Left ventricle myocardium inferior (tissue), 1 donor: ENCODE data around the gene NACAD. TPM values are rescaled to one million over a fixed set of nuclear protein-coding genes. Genes with fewer than 3 reads are reported as not detected.

Source experiments
- DNase-seq: peaks from one replicate; pipeline ENCODE4 v3.0.0-alpha.2; 2020
- H3K27ac ChIP-seq: fragments of 200-600 bp; replicated peaks from 2 replicates; pipeline ENCODE4 v1.8.0; 2021
- H3K27me3 ChIP-seq: fragments of 200-600 bp; 2 replicates; pipeline ENCODE4 v1.8.0; 2021; ENCODE audit warnings: low read depth
- H3K36me3 ChIP-seq: fragments of 200-600 bp; 2 replicates; pipeline ENCODE4 v1.8.0; 2021
- H3K4me1 ChIP-seq: fragments of 200-600 bp; 2 replicates; pipeline ENCODE4 v1.8.0; 2021
- H3K4me3 ChIP-seq: fragments of 200-600 bp; 2 replicates; pipeline ENCODE4 v1.8.0; 2021; ENCODE audit warnings: mild to moderate bottlenecking, moderate library complexity
- H3K9me3 ChIP-seq: fragments of 200-600 bp; replicated peaks from 2 replicates; pipeline ENCODE4 v1.8.0; 2021
- intact Hi-C: fragments of 100-400 bp; cut with micrococcal nuclease; formaldehyde crosslinking; loops from one replicate; pipeline ENCODE4 v1.11.0; 2022
- total RNA-seq: library from RNA; stranded (reverse); fragmentation: NEBNext Ultra II Directional; extraction: Animal tissue kit (Norgen Biotek cat#: 25700); gene quantifications from one replicate; pipeline ENCODE4 v1.2.1, GENCODE V29; 2021
- TF ChIP-seq, protein P1 (sequence below): fragments of 200-600 bp; IDR thresholded peaks from 2 replicates; pipeline ENCODE4 v1.8.0; 2021; ENCODE audit warnings: antibody characterized with exemption, mild to moderate bottlenecking, borderline replicate concordance
- donor health status: DM: no; HTN: yes; CAD: no; lungs with severe emphysema.

The NACAD gene
- total RNA-seq, 1 donor from 2014 or later = 3.8 TPM

DNA sequence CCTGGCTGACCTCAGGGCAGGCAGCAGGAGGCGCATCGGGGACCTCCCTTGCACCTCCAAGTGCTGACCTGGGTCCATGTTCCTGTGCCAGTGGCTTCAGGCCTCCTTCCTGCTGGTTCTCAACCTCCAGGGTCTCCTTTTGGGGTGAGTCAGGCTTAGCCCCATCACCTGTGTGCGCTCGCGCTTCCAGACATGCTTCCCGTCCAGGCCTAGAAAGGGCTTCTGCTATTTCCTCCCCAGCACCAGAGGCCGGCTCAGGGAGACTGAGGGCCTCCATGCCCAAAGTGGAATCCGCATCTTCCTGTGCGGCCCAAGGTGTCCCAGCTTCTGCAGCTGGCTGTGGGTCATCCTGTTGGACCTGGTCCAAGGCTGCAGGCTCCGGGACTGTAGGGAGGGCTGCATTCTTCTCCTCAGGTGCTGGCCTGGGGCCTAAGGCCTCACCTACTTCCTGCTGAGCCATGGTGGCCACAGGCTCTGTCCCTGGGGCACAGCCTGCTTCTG is 5.9 kb downstream of the NACAD start:
- Histone ChIP-seq H3K36me3 (no peaks in the 10 kb centered on the region), H3K27ac (no peak overlapping the region), H3K9me3 (no peaks in the 10 kb centered on the region), H3K4me1 (no peaks in the 10 kb centered on the region), H3K27me3 (no peaks in the 10 kb centered on the region), H3K4me3 (no peak overlapping the region)
- DNase-seq = no peak
- TF ChIP-seq, protein P1, sequence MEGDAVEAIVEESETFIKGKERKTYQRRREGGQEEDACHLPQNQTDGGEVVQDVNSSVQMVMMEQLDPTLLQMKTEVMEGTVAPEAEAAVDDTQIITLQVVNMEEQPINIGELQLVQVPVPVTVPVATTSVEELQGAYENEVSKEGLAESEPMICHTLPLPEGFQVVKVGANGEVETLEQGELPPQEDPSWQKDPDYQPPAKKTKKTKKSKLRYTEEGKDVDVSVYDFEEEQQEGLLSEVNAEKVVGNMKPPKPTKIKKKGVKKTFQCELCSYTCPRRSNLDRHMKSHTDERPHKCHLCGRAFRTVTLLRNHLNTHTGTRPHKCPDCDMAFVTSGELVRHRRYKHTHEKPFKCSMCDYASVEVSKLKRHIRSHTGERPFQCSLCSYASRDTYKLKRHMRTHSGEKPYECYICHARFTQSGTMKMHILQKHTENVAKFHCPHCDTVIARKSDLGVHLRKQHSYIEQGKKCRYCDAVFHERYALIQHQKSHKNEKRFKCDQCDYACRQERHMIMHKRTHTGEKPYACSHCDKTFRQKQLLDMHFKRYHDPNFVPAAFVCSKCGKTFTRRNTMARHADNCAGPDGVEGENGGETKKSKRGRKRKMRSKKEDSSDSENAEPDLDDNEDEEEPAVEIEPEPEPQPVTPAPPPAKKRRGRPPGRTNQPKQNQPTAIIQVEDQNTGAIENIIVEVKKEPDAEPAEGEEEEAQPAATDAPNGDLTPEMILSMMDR = no peak
- intact Hi-C loops = no loop called here

DNA sequence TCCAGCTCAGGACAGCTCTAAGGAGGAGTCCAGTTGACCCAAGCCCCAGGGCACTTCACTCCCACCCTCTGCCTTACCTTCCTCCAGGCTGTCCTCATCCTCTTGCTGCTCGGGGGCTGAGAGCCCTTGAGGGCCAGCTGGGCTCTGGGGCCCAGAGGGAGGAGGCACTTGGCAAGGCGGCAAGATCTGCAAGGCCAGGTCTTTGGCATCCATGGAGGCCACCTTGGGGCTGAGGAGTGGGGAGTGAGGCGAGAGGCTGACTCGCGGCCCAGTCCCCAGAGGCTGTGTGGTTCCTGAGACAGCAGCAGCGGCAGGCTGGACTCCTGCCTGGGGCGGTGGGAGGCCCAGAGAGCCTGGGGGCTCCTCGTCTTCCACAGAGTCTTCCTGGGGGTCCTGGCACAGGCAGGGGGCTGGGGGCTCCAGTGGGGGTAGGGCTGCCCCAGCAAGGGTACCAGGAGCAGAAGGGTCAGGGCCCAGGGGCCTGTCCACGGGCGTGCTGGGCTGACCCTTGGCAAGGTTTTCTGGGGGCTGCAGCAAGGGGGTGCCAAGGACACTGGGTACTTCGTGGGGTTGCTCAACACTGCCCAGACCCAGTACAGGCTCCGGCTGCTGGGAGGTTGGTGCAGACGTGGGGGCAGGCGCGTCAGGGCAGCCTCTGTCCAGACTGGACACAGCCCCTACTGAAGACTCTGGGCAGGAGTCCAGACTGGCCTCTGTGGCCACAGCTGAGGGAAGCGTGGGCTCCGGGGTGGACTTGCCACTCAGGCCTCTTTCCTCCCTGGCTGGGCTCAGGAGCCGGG is 6.5 kb downstream of the NACAD start:
- intact Hi-C loops = no loop called here
- peaks cover under 1% of the 10 kb centered on the region for H3K36me3 ChIP-seq
- DNase-seq = no peak
- no peak overlapping the region for H3K27ac ChIP-seq
- TF ChIP-seq, protein P1 = no peak
- H3K27me3 ChIP-seq = no peaks in the 10 kb centered on the region
- H3K4me3 ChIP-seq = no peak overlapping the region
- H3K4me1 ChIP-seq = no peaks in the 10 kb centered on the region
- H3K9me3 ChIP-seq = no peaks in the 10 kb centered on the region

DNA sequence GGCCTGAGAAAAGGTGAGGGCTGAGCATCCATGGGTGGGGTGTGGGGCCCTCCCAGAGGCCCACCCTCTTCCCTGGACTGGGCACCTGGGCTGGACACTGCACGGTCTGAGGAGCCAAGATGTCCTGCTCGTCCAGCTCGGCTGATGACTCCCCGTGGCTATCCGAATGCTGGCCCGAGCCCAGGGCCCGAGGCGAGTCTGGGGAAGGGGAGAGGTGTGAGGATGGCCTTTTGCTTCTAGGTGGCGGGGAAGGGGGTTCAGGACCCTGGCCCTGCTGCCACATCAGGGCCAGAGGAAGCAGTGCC is 7.1 kb downstream of the NACAD start:
- Histone ChIP-seq H3K27me3 (no peaks in the 10 kb centered on the region), H3K27ac (no peak overlapping the region), H3K9me3 (no peaks in the 10 kb centered on the region), H3K4me3 (no peak overlapping the region), H3K36me3 (peaks cover 7% of the 10 kb centered on the region), H3K4me1 (no peaks in the 10 kb centered on the region)
- DNase-seq = no peak
- intact Hi-C loops = no loop called here
- TF ChIP-seq, protein P1 = no peak

DNA sequence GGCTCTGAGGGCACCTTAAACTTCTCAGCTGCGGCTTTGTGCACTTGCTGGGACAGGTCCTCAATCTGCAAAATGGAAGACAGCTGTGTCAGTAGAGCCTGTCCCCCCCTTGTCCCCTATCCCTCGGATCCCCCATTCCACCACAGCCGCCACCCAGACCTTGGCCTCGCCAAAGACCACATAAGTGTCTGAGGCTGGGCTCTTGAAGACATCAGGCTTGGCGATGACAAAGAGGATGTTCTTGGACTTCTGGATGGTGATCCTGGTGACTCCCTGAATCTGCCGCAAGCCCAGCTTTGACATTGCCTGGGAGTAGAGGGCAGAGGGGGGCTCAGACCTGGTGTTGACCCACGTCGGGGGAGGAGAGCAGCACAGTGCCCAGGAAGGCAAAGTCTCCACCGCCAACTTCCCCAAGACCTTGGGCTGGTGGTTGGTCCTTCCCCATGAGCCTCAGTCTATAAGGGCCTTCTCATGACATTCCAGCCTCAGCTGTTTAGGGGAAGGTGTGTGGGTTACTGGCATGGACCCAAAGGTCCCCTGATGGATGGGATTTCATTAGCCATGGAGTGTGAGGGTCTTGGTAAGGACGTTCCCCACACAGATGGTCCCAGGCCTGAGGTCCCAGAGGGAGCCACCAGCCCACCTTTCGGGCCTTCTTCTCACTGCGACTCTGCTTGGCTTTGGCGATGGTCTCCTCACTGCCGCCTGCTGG is 7.7 kb downstream of the NACAD start:
- DNase-seq = no peak
- no peaks in the 10 kb centered on the region for H3K4me1 ChIP-seq

DNA sequence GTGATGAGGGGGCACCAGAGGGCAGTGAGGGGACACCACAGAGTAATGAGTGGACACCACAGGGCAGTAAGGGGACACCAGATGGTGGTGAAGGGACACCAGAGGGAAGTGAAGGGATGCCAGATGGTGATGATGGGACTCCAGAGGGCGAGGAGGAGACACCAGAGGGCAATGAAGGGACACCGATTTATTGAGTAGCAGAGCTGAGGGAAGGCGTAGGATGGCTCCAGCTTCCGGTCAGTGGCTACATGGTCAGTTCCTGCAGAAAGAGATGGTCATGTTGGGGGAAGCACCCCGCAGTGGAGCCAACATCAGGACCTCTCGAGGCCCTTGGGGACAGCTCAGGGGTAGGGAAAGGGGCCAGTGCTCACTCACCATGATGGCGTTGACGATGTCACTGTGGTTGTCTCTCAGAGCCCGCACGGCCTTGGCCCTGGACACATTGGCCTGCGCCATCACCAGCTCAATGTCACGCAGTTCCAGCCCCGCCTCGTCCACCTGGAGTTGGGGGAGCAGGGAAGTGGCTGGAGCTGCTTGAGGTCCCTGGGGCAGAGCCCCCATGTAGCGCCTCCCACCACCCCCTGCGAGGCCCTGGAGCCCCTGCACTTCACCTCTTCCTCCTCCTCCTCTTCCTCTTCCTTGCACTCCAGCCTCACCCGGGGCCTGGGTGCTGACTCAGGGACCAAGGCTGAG is 8.4 kb downstream of the NACAD start:
- Histone ChIP-seq H3K36me3 (peaks cover 19% of the 10 kb centered on the region), H3K27ac (no peak overlapping the region), H3K4me1 (no peaks in the 10 kb centered on the region), H3K9me3 (no peaks in the 10 kb centered on the region), H3K27me3 (no peaks in the 10 kb centered on the region), H3K4me3 (no peak overlapping the region)
- no peak for DNase-seq
- TF ChIP-seq, protein P1 = no peak
- intact Hi-C loops = no loop called here

More for the DNA sequence above, 7.7 kb downstream of the NACAD start:
- TF ChIP-seq, protein P1 = no peak
- Histone ChIP-seq H3K9me3 (no peaks in the 10 kb centered on the region), H3K36me3 (peaks cover 12% of the 10 kb centered on the region), H3K27ac (no peak overlapping the region), H3K4me3 (no peak overlapping the region), H3K27me3 (no peaks in the 10 kb centered on the region)
- intact Hi-C loops = no loop called here
